CD4-positive, alpha-beta T cell (primary cell): ENCODE data around the gene ASRGL1. TPM values are rescaled to one million over a fixed set of nuclear protein-coding genes. Genes with fewer than 3 reads are reported as not detected.

Source experiments
- ATAC-seq: fragments of 200-7000 bp; cut with Tn5 transposase; one replicate; pipeline ENCODE4 v1.10.0; 2022; ENCODE audit warnings: mild to moderate bottlenecking; ENCODE audit not compliant: poor library complexity
- CTCF ChIA-PET: fragments of 350-600 bp; sonication (Branson Sonifier 250); formaldehyde crosslinking; loops from one replicate; lab custom pipeline; 2021; ENCODE audit warnings: antibody characterized with exemption, inconsistent platforms; lab: Charles Lee
- POLR2A ChIA-PET: fragments of 350-600 bp; sonication (Branson Sonifier 250); formaldehyde crosslinking; loops from one replicate; lab custom pipeline; 2021; ENCODE audit warnings: antibody characterized with exemption, inconsistent platforms; lab: Charles Lee
- DNase-seq, 14 experiments: peaks; one replicate each; pipeline ENCODE4 v3.0.0-alpha.2; 2013 to 2020; ENCODE audit warnings: mixed read lengths in 2 of 14
- H3K27ac ChIP-seq, 2 donors: one replicate each; pipeline versions ENCODE4 v1.5.1 to v1.7.0; 2013; ENCODE audit warnings: low read length in 2 of 2, low read depth in 1 of 2, mild to moderate bottlenecking in 1 of 2
- H3K27me3 ChIP-seq, 2 experiments: 1 replicate in 1 of 2; 2 replicates in 1 of 2; pipeline versions ENCODE4 v1.6.1 to v1.7.0; 2013; ENCODE audit warnings: low read length in 2 of 2, control low read depth in 1 of 2, mild to moderate bottlenecking in 1 of 2, moderate library complexity in 1 of 2; ENCODE audit not compliant: insufficient read depth in 2 of 2, control insufficient read depth in 1 of 2
- H3K36me3 ChIP-seq: one replicate; pipeline ENCODE4 v1.6.1; 2013; ENCODE audit warnings: low read length, control low read depth; ENCODE audit not compliant: insufficient read depth
- H3K4me1 ChIP-seq: one replicate; pipeline ENCODE4 v1.6.1; 2013; ENCODE audit warnings: low read length, control low read depth; ENCODE audit not compliant: insufficient read depth
- H3K4me3 ChIP-seq: one replicate; pipeline ENCODE4 v1.5.1; 2013; ENCODE audit warnings: mild to moderate bottlenecking, low read length, moderate library complexity
- H3K9me3 ChIP-seq, 2 experiments: 1 replicate in 1 of 2; 2 replicates in 1 of 2; pipeline versions ENCODE4 v1.6.1 to v1.7.0; 2013; ENCODE audit warnings: low read length in 2 of 2, mild to moderate bottlenecking in 2 of 2, control low read depth in 1 of 2, moderate library complexity in 1 of 2; ENCODE audit not compliant: control insufficient read depth in 1 of 2, insufficient read depth in 1 of 2
- H3K27ac Mint-ChIP-seq: one replicate; pipeline ENCODE4 v1.8.0; 2020; ENCODE audit warnings: mixed read lengths
- H3K27me3 Mint-ChIP-seq: one replicate; pipeline ENCODE4 v1.8.0; 2021; ENCODE audit warnings: mixed read lengths
- H3K36me3 Mint-ChIP-seq: one replicate; pipeline ENCODE4 v1.8.0; 2021; ENCODE audit warnings: low read depth, mixed read lengths
- H3K4me1 Mint-ChIP-seq: one replicate; pipeline ENCODE4 v1.8.0; 2021; ENCODE audit warnings: low read depth, mixed read lengths
- H3K4me3 Mint-ChIP-seq: one replicate; pipeline ENCODE4 v1.8.0; 2020; ENCODE audit warnings: mild to moderate bottlenecking, mixed read lengths
- H3K9me3 Mint-ChIP-seq: one replicate; pipeline ENCODE4 v1.8.0; 2020; ENCODE audit warnings: mixed read lengths
- CTCF ChIP-seq: fragments of 200-600 bp; IDR thresholded peaks from one replicate; pipeline ENCODE4 v1.8.0; 2022; ENCODE audit warnings: antibody characterized with exemption, mild to moderate bottlenecking
- intact Hi-C, 2 experiments: fragments of 100-400 bp; cut with DNase I in 1 of 2; cut with micrococcal nuclease in 1 of 2; formaldehyde crosslinking; loops; one replicate each; pipeline versions ENCODE4 v1.15.1 to v1.9.0; 2023 to 2025; cut with DNase I, micrococcal nuclease
- total RNA-seq, 174 experiments: library from RNA in 2 of 174; stranded (reverse) in 2 of 174; gene quantifications; one replicate each; pipeline ENCODE4 v1.2.3 and lab custom pipeline; 2021 to 2026

ASRGL1 gene
- total RNA-seq, 2 experiments from 2014 or later = 0.74 to 0.81 TPM

- no peaks in the 10 kb centered on the region for H3K36me3 Mint-ChIP-seq
Measured at GRCh38 chr11:62433904-62434276, 96.6 kb downstream of the ASRGL1 start.

GRCh38 chr11:62435846-62436660 lies 98.8 kb downstream of the ASRGL1 start:
- Mint-ChIP-seq H3K9me3 (no peaks in the 10 kb centered on the region), H3K4me1 (peaks cover 32% of the 10 kb centered on the region), H3K27ac (peak overlapping the region; percentile 6), H3K27me3 (no peaks in the 10 kb centered on the region), H3K36me3 (no peaks in the 10 kb centered on the region), H3K4me3 (no peak overlapping the region)
- DNase-seq (no peak), ATAC-seq (peak; percentile 79)
- ChIA-PET POLR2A (no interaction called here), CTCF (interaction anchor here (1.0 to 1.9 kb wide), 2 partner anchors 11 to 445 kb away, joined by 3 to 10 read pairs; partner anchors contain the start of gene SLC3A2)
- Histone ChIP-seq H3K4me1 (peaks cover 13% of the 10 kb centered on the region), H3K27ac (no peak overlapping the region), H3K9me3 (no peaks in the 10 kb centered on the region), H3K4me3 (no peak overlapping the region), H3K36me3 (no peaks in the 10 kb centered on the region), H3K27me3 (no peaks in the 10 kb centered on the region)
- TF ChIP-seq CTCF = no peak
- intact Hi-C loops = no loop called here

More at GRCh38 chr11:62433904-62434276, 96.6 kb downstream of the ASRGL1 start:
- Mint-ChIP-seq H3K4me1 (peaks cover 39% of the 10 kb centered on the region), H3K27me3 (no peaks in the 10 kb centered on the region), H3K27ac (no peak overlapping the region), H3K9me3 (no peaks in the 10 kb centered on the region), H3K4me3 (no peak overlapping the region)
- no peaks in the 10 kb centered on the region for H3K27me3 ChIP-seq
- no peaks in the 10 kb centered on the region for H3K36me3 ChIP-seq
- ATAC-seq (no peak), DNase-seq (no peak)
- no peak overlapping the region for H3K27ac ChIP-seq
- peaks cover 15% of the 10 kb centered on the region for H3K4me1 ChIP-seq
- H3K4me3 ChIP-seq = no peak overlapping the region
- no peaks in the 10 kb centered on the region for H3K9me3 ChIP-seq
- TF ChIP-seq CTCF = no peak
- ChIA-PET POLR2A (interaction anchor here (0.7 kb wide), 1 partner anchor 9 kb away, joined by 3 read pairs; no protein-coding TSS in a partner anchor), CTCF (interaction anchor here (1.3 kb wide), 1 partner anchor 9 kb away, joined by 6 read pairs; no protein-coding TSS in a partner anchor)
- intact Hi-C loops = no loop called here

- Mint-ChIP-seq H3K36me3 (no peaks in the 10 kb centered on the region), H3K4me3 (no peak overlapping the region), H3K9me3 (no peaks in the 10 kb centered on the region), H3K27me3 (no peaks in the 10 kb centered on the region), H3K27ac (no peak overlapping the region), H3K4me1 (peaks cover 27% of the 10 kb centered on the region)
- no peaks in the 10 kb centered on the region for H3K27me3 ChIP-seq
- TF ChIP-seq CTCF = no peak
- no peak overlapping the region for H3K4me3 ChIP-seq
- ATAC-seq (no peak), DNase-seq (no peak)
- CTCF ChIA-PET = interaction anchor here (1.2 kb wide), 1 partner anchor 106 kb away, joined by 3 read pairs; no protein-coding TSS in a partner anchor
- H3K36me3 ChIP-seq = no peaks in the 10 kb centered on the region
- peaks cover 12% of the 10 kb centered on the region for H3K4me1 ChIP-seq
- intact Hi-C loops = no loop called here
- no peak overlapping the region for H3K27ac ChIP-seq
- no peaks in the 10 kb centered on the region for H3K9me3 ChIP-seq
- POLR2A ChIA-PET = no interaction called here
Measured at GRCh38 chr11:62437616-62438015, 100.4 kb downstream of the ASRGL1 start.
